T1000 (cell line): ENCODE results near the gene DPH7.
A peak's percentile ranks its signal among the peaks of the same experiment; 100 is the strongest.
"Not testable (repeated sequence)": the region's sequence is repeated elsewhere in the genome, so short reads cannot be mapped to it uniquely, and the experiment has no call there.

Experiments used
- DNase-seq: peaks from one replicate; lab custom pipeline; 2025; ENCODE audit warnings: mixed read lengths; lab: John Stamatoyannopoulos, UW

Gene DPH7

DNA sequence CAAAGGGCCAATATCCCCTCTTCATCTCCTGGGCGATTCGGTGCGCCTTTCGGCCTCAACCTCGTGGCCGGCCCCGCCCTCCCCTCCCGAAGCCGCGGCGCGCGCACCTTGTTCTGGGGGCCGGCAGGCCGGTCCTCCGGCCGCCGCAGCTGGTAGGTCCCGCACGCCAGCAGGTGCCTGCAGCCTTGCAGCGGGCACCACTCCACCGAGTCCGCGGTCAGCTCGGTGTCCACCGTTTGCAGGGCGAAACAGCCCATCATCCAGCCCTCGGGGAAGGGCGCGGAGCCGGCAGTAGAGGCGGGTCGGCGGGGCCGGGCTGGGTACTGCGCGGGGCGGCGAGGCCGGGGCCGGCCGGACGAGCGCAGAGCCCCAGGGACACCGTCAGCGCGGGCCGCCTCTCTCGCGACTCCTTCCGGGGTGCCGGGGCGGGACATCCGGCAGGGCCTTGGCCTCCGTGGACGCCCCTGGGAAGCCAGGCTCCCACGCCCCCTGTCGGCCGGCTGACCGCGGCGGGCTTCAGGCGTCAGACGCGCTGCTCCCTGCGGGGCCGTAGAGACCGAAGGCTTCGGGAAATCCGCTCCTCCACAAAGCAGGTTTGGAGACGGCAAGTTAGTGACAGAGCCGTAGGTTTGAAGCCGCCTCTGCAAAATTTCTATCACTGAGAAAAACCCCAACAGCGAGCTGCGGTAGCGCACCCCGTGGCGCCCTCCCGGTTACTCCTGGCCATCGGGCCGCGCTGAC is at the start of gene DPH7:
DPH7 (minus strand) TSS at position 408 of the 741 bp plus-strand sequence; CDS start at position 260, 148 bp downstream.
- DNase-seq, result peak; percentile 96

DNA sequence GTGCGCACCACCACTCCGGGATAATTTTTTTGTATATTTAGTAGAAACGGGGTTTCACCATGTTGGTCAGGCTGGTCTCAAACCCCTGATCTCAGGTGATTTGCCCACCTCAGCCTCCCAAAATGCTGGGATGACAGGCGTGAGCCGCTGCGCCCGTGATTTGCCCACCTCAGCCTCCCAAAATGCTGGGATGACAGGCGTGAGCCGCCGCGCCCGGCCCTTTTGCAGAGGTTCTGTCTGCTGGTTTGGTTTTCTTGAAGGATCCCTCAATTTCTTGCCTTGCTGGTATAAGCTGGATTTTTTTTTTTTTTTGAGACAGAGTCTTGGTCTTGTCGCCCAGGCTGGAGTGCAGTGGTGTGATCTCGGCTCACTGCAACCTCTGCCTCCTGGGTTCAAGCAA is 48.7 kb upstream of the DPH7 start:
- DNase-seq, result not testable (repeated sequence)

DNA sequence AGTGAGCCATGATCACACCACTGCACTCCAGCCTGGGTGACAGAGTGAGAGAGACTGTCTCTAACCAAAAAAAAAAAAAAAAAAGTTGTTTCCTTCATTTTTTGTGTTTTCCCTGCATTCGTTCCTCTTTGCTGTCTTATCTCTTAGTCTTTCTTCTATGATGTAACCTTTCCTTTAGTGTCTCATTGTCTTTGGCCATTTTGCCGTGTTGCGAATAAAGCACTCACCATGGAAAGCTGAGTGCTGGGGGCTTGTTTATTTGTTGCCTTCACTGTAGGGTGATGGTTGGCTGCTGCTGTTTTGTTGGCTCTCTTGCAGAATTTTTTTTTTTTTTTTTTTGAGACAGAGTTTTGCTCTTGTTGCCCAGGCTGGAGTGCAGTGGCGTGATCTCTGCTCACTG is 47.7 kb upstream of the DPH7 start:
- no peak for DNase-seq

DNA sequence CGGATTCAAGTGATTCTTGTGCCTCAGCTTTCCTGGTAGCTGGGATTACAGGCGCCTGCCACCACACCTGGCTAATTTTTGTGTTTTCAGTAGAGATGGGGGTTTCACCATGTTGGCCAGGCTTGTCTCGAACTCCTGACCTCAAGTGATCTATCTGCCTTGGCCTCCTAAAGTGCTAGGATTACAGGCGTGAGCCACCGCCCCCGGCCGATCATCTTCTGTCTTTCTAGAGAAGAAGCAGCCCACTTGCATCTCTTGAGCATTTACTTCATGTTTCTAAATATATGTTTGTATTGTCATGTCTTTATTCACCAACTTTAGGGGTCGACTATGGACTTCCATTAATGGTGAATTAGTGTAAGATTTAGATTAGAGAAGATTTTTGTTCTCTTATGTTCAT is 43.5 kb upstream of the DPH7 start:
- DNase-seq, result not testable (repeated sequence)

DNA sequence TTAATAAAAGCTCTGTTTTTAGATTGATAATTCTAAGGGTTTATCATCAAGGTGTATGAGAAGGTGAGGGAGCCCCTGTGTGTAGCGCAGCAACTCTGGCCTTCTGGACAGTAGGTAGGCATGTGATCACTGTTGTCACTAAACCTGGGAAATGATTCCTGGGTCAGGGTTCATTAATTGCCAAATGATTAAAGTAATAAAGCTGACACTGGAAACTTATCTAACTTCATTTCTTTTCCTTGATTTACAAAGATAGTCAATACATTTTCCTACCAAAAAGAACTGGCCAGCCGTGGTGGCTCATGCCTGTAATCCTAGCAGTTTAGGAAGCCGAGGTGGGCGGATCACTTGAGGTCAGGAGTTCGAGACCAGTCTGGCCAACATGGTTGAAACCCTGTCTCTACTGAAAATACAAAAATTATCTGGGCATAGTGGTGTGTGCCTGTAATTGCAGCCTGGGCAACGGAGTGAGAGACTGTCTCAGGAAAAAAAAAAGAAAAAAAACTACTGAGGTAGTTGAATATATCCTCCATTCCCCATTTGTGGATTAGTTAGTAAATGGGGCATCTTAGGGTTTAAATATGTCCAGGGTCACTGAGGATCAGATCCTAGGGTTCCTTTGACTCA is 42.5 kb upstream of the DPH7 start:
- DNase-seq, result no peak

DNA sequence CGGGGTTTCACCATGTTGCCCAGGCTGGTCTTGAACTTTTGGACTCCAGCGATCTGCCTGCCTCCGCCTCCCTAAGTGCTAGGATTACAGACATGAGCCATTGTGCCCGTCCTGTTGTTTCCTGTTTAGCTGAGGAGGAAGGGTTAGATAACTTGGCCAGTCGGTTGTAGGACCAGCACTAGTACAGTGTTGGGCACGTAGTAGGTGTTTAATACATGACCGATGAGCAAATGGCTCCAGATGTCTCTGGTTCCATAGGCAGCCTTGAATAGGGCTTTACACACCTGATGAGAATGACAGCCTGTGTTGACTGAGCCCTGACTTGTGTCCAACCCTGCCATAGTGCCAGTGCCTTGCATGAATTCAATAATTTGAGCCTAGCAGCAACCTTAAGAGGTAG is 41.9 kb upstream of the DPH7 start:
- no peak for DNase-seq

DNA sequence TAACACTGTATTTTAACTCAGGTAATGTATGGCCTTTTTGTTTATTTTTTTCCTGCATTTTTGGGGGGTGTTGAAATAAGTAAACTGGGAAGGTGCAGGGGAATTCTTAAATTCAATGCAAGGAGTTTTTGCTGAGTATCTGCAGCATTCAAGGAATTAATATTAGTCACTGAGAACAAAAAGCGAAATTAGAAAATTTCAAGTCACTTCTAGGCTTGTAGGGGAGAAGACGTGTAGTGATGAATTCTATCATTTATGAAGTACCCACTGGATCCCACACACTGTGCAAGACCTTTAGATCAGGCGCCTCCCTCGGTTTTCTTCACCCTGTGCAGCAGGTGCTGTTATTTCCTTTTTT is 41.3 kb upstream of the DPH7 start:
- DNase-seq, result no peak

DNA sequence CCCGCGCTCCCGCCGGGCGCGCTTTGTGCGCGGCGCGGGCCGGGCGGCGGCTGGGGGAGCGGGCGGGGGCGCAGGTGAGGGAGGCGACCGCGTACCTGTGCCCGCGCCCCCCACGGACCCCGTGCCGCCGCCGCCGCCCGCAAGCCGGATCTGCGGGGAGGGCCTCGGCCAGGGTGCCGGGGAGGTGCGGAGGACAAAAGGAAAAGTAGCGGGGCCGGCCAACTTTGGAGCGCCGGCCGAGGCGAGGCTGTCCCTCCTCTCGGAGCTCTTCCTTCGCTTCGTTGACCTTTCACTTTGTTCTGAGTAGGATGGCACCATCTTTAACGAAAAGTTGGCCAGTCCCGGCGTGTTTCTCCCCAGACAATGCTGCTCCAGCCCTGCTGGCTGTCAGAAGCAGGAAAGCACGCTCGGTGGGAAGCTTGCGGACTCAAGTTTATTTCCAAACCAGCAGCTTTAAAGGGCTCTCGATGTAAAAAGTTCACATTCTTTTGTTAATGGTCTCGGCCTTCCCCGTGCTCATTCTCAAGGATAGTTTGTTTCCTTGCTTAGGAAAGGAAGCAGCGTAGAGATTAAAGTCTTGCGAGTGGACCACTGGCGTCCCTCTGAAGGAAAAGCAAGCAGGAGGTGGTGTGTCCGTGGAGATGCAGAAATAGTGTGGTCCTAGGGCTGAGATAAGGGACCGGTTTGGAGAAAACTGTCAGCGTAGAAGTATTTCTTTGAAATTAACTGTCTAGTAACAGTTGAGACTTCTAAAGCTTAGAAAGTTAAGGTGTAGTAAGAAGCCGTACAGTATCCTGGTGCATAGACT is 40.7 kb upstream of the DPH7 start:
- DNase-seq, result no peak

DNA sequence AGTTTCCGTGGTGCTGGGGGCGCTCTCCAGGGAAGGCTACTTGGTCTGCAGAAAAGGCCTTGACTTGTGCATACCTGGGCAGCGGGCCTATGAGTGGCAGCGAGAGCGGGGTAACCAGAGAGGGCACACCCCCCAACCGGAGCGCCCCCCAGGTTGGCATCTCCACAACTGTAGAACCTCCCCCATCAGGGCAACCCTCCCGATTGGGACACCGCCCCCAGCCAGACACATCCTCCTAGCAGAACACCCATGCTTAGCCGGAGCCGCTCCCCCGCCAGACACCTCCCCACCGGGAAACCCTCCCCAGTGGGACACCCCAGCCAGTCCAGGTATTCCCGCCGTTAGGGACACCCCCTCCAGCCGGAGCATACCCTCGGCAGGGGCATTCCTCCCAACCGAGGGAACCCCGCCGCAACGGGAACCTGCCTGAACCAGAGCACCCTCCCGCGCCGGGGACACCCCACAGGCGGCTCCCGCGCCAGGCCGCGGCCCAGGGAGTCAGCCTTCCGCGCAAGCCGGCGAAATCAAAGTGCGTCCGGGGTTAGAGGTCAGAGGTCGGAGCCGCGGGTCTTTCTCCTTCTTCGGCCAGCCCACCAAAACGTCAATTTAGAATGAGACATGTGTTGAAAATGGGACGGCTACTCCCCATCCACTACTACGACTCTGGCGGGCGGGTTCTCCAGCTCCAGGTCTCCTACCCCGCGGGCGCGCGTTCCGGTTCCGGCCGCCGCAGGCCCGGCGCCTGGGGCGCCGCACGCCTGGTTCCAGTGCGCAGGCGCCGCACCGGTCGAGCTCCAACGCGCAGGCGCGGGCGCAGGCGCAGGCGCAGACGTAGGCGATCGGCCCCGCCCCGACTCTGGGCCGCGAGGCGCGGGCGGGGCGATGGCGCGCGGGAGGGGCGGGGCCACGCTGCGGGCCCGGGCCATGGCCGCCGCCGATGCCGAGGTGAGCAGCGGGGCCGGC is 39.7 kb upstream of the DPH7 start, which contains the start of gene EHMT1:
EHMT1 (plus strand) TSS at position 901 of the 963 bp plus-strand sequence; CDS start at position 925, 24 bp downstream.
- peak; percentile 96 for DNase-seq

DNA sequence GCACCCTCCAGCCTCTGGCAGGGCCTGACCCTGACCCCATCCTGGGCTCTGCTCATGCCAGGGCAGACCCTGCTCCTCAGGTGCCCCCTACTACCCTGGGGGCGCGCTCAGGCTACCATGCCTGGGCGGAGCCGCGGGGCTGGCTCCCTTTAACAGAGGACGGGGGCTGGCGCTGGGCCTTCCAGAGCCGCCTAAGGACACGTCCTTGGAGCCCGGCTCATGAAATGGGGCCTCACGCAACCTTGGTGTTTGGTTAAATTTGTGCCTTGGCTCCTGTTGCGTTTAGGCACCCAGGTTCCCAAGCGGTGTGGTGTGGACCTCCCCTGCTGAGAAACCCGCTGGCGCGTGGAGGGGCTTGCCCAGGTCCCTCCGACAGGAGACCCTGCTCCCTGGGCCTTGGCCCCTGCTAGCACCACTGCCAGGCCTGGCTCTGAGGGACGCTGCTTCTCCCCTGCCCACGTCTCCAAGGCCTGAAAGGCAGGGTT is 36.7 kb upstream of the DPH7 start:
- DNase-seq, result no peak

DNA sequence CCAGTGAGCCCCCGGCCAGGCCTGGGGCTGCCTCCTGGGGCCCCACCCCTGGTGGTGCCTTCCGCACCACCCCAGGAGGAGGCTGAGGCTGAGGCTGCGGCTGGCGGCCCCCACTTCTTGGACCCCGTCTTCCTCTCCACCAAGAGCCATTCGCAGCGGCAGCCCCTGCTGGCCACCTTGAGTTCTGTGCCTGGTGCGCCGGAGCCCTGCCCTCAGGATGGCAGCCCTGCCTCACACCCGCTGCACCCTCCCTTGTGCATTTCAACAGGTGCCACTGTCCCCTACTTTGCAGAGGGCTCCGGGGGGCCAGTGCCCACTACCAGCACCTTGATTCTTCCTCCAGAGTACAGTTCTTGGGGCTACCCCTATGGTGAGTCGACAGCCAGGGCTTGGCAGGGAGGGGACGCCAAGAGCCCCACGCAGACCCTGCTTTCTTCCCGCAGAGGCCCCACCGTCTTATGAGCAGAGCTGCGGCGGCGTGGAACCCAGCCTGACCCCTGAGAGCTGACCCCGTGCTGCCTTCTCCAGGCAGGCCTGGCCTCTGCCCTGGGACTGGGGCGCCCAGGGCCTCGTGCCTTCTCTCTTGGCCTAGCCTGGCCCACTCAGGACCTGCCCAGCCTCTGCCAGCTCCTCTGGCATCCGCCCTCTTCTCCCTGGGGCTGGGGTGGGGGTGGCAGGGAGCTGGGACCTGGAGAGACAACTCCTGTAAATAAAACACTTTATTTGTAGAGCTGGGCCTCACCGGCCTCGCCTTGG is 36.1 kb upstream of the DPH7 start:
- DNase-seq, result no peak

DNA sequence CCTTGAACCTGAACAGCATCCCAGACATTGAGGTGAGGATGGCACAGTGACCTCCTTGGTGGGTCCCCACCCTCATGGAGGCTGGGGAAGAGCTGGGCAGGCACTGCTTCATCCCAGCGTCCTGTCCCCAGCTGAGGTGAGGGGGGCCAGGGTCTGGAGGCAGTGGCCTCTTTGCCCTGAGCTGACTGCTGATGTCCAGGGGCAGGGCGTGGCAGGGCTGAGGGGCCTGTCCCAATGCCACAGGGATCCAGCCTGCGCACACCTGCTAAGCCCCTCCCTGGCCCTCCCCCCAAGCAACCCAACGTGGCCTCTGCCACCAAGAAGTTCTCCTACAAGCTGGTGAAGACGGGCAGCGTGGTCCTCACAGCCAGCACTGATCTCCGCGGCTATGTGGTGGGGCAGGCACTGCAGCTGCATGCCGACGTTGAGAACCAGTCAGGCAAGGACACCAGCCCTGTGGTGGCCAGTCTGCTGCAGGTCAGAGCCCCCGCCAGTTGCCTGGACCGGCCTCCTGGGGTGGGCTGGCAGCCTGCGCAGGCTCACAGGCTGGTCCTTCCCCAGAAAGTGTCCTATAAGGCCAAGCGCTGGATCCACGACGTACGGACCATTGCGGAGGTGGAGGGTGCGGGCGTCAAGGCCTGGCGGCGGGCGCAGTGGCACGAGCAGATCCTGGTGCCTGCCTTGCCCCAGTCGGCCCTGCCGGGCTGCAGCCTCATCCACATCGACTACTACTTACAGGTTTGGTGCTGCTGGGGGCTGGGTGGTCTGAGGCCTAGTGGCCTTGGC is 35.2 kb upstream of the DPH7 start:
- no peak for DNase-seq

DNA sequence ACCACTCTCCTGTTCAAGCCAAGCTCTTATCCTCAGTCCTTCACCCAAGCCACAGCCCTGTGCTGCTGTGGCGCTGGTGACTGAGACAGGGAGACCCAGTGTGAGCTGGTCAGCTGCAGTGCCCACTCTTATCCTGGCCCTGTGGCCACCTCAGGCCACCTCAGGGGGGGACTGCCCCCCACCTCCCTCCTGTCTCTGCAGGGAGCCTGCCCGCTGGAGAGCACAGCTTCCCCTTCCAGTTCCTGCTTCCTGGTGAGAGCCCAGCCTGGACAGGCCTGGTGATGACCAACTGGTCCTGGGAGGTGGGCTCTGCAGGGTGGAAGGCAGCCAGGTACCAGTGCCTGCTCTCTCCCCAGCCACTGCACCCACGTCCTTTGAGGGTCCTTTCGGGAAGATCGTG is 34.5 kb upstream of the DPH7 start:
- DNase-seq, result no peak

DNA sequence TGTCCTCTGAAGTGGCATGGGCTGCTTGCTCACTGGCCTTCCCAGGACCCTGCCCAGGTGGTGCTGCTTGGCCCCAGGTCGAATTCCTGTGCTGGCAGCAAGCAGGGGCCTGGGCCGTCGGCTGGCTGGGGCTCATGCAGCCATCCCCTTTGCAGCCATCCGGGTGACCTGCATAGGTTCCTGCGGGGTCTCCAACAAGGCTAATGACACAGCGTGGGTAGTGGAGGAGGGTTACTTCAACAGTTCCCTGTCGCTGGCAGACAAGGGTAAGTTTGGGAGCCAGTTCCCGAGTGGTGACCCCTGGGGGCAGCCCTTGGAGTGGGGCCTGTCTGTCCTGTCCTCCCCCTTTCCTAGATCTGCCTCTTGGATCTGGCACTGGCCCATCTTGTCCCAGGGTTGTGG is 34.0 kb upstream of the DPH7 start:
- DNase-seq, result no peak

DNA sequence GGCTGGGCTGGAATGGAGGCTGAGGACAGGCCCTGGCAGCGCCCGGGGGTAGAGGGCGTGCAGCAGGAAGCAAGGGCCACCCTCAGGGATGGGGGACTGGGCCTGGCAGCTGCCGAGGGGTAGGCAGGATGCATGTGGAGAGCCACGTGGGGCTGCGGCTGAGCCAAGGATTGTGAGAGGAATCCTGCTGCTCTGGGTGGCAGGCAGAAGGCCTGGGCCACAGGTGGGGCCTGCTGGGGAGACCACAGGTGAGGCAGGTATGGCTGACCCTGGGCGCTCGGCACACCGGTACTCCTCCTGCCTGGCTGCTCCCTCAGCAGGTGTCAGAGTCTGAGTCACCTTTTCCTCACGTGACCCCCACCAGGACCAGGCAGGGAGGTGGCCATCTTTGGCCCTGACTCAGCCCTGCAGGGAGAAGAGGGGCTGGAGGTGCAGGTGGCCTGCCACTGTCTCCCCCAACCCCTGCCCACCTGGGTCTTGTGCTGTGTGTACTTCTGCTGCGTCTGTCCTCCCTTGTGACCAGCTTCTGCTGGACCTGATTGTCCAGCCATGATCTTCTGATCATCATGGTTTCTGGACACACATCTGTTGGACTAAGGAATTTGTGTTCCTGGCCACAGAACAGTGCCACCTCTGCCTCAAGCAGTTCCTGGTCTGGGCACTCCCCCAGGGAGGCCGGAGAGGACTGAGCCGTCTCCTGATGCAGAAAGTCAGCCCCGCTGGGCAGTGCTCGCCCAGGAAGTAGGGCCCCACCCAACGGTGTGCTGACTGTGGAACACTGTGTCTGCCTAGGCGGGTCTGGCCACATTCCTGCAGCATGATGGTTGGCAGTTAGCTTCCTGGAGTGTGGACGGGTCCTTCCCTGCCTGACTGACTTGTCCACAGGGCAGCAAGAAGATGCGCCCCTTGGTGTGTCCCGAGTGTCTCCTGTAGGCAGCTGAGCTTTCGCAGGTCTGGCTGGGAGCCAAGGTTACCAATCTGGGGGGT is 33.2 kb upstream of the DPH7 start:
- peak; percentile 70 for DNase-seq

DNA sequence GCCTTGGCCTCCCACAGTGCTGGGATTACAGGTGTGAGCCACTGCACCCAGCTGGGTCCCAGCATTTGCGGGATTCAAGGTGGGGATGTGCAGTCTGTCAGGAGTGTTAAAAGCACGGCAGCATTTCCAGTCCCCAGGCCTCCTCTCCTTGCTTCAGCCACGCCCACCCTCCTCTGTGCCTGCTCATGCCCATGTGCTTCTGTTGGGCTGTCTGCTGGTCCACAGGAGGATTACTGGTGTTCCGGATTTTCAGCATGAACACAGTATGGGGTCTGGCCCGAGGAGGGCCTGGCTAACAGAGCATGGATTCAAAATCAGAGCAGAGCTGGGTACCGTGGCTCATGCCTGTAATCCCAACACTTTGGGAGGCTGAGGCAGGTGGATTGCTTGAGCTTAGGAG is 32.2 kb upstream of the DPH7 start:
- DNase-seq, result no peak

DNA sequence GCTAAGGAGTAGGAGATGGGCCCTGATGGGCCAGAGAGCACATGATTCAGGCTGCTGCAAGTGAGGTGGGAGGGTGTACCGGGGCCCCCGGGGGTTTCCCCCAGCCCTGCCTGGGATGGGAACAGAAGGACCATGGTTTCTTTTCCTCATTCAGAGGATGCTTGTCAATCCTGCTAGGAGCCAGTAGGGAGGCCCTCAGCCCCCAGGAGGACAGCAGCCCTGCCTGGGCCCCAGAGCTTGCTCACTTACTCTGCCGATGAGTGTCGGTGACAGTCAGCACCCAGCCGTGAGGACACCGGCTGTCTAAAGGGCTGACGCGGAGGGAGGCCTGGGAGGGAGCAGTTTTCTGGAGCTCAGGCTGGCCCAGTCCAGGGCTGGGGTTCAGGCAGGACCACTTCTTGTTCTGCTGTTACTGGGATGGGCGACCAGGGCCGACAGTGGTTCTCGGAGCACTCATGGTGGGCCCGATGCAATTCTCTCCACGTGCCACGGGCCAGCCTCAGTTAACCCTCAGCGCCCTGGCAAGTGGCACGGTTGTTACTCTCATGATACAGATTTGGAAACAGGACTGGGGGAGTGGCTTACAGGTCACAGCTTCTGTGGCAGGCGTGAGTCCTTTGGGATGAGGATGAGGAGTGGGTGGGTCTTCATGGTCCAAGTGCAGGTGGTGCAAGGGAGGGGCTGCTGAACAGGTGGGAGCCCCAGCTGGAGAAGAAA is 28.6 kb upstream of the DPH7 start:
- no peak for DNase-seq

DNA sequence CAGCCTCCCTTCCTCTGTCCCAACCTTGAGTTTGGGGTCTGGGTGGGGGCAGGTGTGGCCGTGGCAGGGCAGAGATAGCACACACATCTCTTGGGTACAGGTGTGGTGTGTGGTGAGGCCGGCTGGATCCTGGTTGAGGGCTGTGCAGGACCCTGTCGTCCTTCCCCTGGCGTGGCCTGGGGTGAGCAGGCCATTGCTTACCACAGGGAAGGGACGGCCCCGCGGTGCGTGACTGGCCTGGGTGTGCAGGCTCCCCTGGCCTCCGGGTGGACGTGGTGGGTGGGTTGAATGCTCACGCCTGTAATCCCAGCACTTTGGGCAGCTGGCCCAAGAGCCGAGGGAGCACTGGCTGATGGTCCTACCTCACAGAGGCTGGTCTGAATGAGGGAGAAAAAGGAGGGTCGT is 28.0 kb upstream of the DPH7 start:
- DNase-seq, result no peak
